ENCODE results near the gene MORC2.

The MORC2 gene

GRCh38 chr22:30890686-30891442 is 77.7 kb downstream of the MORC2 start:
- Histone ChIP-seq H3K4me1 (ENCODE audit: control insufficient read depth, insufficient read depth, low read length) (no peaks in the 10 kb centered on the region), H3K9me3 (ENCODE audit: control insufficient read depth, insufficient read depth, low read depth, low read length) (no peaks in the 10 kb centered on the region), H3K27ac (ENCODE audit: extremely low read depth, low read depth, low read length) (no peak overlapping the region), H3K4me3 (ENCODE audit: low read depth, low read length) (no peak overlapping the region), H3K36me3 (ENCODE audit: control insufficient read depth in 2 of 2, insufficient read depth in 1 of 2, low read length in 2 of 2) (peaks cover 0 to 59% of the 10 kb centered on the region in 2 experiments; a peak in 1 of 3 replicates)
- ChIA-PET CTCF (interaction anchor here (0.5 to 3.3 kb wide), 22 partner anchors 9 to 285 kb away, joined by 3 to 48 read pairs (median 4); partner anchors contain the start of gene SLC35E4), POLR2A (interaction anchor here (0.6 kb wide), 1 partner anchor 256 kb away, joined by 3 read pairs; no protein-coding TSS in a partner anchor)
- peak; percentile 75 for TF ChIP-seq ZFHX2 (tag by site-specific recombination; conservative IDR thresholded peaks at IDR 0.05)
- TF ChIP-seq CTCF (tag by site-specific recombination; IDR thresholded peaks at IDR 0.05) = peak; percentile 81
- TF ChIP-seq PBX3 (CRISPR knock-in tag; IDR thresholded peaks at IDR 0.05) = 0 out of 2 replicates have a peak, but pooled peaks have one; percentile 30
- no peak for TF ChIP-seq ZNF747 (tag by site-specific recombination; IDR thresholded peaks at IDR 0.05)
- peak; percentile 72 for TF ChIP-seq EGR2 (tag by site-specific recombination; IDR thresholded peaks at IDR 0.05; ENCODE audit: low read depth)

- peaks cover 0 to 59% of the 10 kb centered on the region in 2 experiments; a peak in 1 of 3 replicates for H3K36me3 ChIP-seq (ENCODE audit: control insufficient read depth in 2 of 2, insufficient read depth in 1 of 2, low read length in 2 of 2)
- H3K9me3 ChIP-seq (ENCODE audit: control insufficient read depth, insufficient read depth, low read depth, low read length) = no peaks in the 10 kb centered on the region
- ChIA-PET CTCF (interaction anchor here (0.7 to 3.3 kb wide), 16 partner anchors 8 to 255 kb away, joined by 3 to 48 read pairs (median 4); partner anchors contain the start of gene SLC35E4), POLR2A (interaction anchor here (0.6 to 1.3 kb wide), 2 partner anchors 254 to 256 kb away, joined by 3 read pairs; partner anchors contain the start of gene SLC35E4)
- TF ChIP-seq ZNF600 (tag by site-specific recombination; IDR thresholded peaks at IDR 0.05) = no peak
- no peak for TF ChIP-seq ZNF292 (tag by site-specific recombination; IDR thresholded peaks at IDR 0.05; ENCODE audit: borderline replicate concordance, low read depth)
- TF ChIP-seq ZNF654 (tag by site-specific recombination; IDR thresholded peaks at IDR 0.05; ENCODE audit: low read depth) = no peak
- TF ChIP-seq ZNF629 (tag by site-specific recombination; IDR thresholded peaks at IDR 0.05) = no peak
- no peak for TF ChIP-seq ZBTB10 (tag by site-specific recombination; IDR thresholded peaks at IDR 0.05)
- TF ChIP-seq ZNF701 (tag by site-specific recombination; IDR thresholded peaks at IDR 0.05) = no peak
- no peak for TF ChIP-seq GLI4 (tag by site-specific recombination; IDR thresholded peaks at IDR 0.05)
- no peak for TF ChIP-seq SALL2 (tag by site-specific recombination; IDR thresholded peaks at IDR 0.05; ENCODE audit: borderline replicate concordance)
- TF ChIP-seq ZNF670 (tag by site-specific recombination; IDR thresholded peaks at IDR 0.05; ENCODE audit: low read depth) = no peak
- no peak for TF ChIP-seq ZNF146 (tag by site-specific recombination; IDR thresholded peaks at IDR 0.05)
- TF ChIP-seq ZSCAN30 (tag by site-specific recombination; IDR thresholded peaks at IDR 0.05) = no peak
- no peak for TF ChIP-seq ZFP37 (tag by site-specific recombination; IDR thresholded peaks at IDR 0.05)
- no peak overlapping the region for H3K27ac ChIP-seq (ENCODE audit: extremely low read depth, low read depth, low read length)
- H3K4me3 ChIP-seq (ENCODE audit: low read depth, low read length) = no peak overlapping the region
- H3K4me1 ChIP-seq (ENCODE audit: control insufficient read depth, insufficient read depth, low read length) = no peaks in the 10 kb centered on the region
Observed at GRCh38 chr22:30889996-30890480, 78.5 kb downstream of the MORC2 start.
